Activated T-helper 2 cell treated with anti-CD3 and anti-CD28 coated beads, Interferon-gamma antibody, Interleukin-2, Interleukin-4, amounts not matched to agents 10 μg/mL and 5 μg/mL and 100 μg/mL, durations not matched to agents 14 hours and 24 hours and 36 hours (primary cell): ENCODE measurements around the gene DNAH17. TPM values are rescaled to one million over a fixed set of nuclear protein-coding genes. Genes with fewer than 3 reads are reported as not detected.
"Not testable (repeated sequence)": the region's sequence is repeated elsewhere in the genome, so short reads cannot be mapped to it uniquely, and the experiment has no call there.

ENCODE experiments used
- DNase-seq: peaks from one replicate; pipeline ENCODE4 v3.0.0; 2021; ENCODE audit warnings: low spot score
- H3K27ac Mint-ChIP-seq: one replicate; pipeline ENCODE4 v1.8.0; 2021; ENCODE audit warnings: mixed read lengths
- H3K27me3 Mint-ChIP-seq: one replicate; pipeline ENCODE4 v1.8.0; 2021; ENCODE audit warnings: low read depth, mixed read lengths
- H3K36me3 Mint-ChIP-seq: one replicate; pipeline ENCODE4 v1.8.0; 2021; ENCODE audit warnings: low read depth, mixed read lengths
- H3K4me1 Mint-ChIP-seq: one replicate; pipeline ENCODE4 v1.8.0; 2021; ENCODE audit warnings: low read depth, mixed read lengths
- H3K4me3 Mint-ChIP-seq: one replicate; pipeline ENCODE4 v1.8.0; 2021; ENCODE audit warnings: low read depth, mild to moderate bottlenecking, moderate library complexity, mixed read lengths
- H3K9me3 Mint-ChIP-seq: one replicate; pipeline ENCODE4 v1.8.0; 2021; ENCODE audit warnings: mixed read lengths
- intact Hi-C: fragments of 100-400 bp; cut with micrococcal nuclease; formaldehyde crosslinking; loops from one replicate; pipeline ENCODE4 v1.15.1; 2023
- total RNA-seq: library from RNA; stranded (reverse); gene quantifications from 2 replicates; pipeline ENCODE4 v1.2.3, GENCODE V29; 2022

Gene DNAH17
- total RNA-seq, 1 donor from 2014 or later: 0.30 TPM

DNA sequence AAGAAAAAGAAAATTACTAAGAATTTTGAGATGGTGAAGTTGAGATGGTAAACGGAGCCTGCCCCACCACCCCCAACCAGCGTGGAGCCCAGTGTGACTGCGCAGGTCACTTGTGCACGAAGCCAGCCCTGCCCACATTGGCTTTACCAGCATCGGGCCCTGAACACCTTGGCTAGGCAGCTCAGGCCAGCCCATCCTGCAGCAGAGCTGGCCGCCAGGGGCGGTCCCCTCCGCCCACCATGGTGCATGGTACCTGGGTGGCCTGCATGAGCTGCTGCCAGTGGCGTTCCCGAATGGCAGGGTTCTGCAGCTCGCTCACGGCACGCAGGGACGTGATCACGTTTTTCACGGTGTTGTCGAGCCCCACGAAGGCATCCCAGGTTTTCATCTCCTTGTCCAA is 62.7 kb downstream of the DNAH17 start:
- intact Hi-C loops: no loop called here
- H3K9me3 Mint-ChIP-seq: no peaks in the 10 kb centered on the region
- H3K4me3 Mint-ChIP-seq: no peak overlapping the region
- no peak overlapping the region for H3K27ac Mint-ChIP-seq
- no peaks in the 10 kb centered on the region for H3K36me3 Mint-ChIP-seq
- DNase-seq: no peak
- peaks cover 12% of the 10 kb centered on the region for H3K27me3 Mint-ChIP-seq
- no peaks in the 10 kb centered on the region for H3K4me1 Mint-ChIP-seq

DNA sequence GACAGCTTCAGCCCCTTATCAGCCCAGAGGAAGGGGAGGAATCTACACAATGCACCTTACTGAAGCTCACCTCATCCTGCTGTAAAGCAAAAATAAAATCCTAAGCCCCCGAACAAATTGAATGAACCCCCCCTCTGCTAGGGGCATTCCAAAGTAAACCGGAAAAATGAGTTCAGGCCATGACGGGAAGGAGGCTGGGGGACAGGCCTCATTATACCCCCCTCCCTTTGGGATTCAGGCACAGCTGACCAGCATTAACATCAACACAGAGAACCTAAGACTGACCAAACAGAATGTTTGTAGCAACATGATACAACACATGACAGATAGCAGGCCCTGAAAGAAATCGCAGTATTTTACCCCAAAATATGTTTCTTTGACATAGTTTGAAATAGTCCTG is 64.2 kb downstream of the DNAH17 start:
- Mint-ChIP-seq H3K4me3 (no peak overlapping the region), H3K9me3 (no peaks in the 10 kb centered on the region), H3K36me3 (no peaks in the 10 kb centered on the region), H3K27ac (no peak overlapping the region), H3K27me3 (peaks cover 5% of the 10 kb centered on the region), H3K4me1 (no peaks in the 10 kb centered on the region)
- DNase-seq: no peak
- intact Hi-C loops: no loop called here

DNA sequence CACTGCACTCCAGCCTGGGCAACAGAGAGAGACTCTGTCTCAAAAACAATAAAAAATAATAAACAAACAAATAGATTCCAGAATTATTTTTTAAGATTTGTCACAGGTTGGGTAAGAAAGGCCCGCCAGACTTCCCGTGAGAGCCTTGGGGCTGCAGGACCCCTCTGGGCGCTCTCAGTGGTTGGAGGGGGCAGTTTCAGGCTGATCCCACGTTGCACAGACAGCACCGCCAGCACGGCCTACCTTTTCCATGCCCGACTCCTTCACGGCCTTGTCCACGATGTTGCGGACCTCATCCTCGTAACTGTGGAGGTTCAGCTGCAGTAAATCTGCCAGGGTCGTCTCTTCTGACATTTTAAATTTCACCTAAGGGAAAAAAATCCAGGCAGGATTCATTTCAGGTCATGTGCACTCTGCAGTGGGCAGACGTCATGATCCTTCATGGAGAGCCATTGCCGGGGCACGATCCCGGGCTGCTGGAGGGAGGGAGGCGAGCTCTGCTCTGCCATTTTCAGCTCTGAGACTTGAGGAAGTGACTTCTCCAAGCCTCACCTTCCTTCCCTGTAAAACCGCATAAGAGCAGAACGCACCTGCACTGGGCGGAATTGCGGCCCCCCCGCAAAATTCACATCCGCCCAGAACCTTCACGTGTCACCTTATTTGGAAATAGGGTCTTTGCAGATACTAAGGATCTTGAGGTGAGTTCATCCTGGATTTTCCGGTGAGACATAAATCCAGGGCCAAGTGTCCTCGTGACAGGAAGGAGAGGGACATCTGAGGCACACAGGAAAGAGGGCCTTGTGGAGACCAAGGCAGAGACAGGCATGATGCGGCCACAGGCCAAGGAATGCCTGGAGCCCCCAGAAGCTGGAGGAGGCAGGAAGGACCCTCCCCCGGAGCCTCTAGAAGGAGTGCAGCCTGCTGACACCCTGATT is 66.8 kb downstream of the DNAH17 start:
- H3K4me1 Mint-ChIP-seq: no peaks in the 10 kb centered on the region
- no peaks in the 10 kb centered on the region for H3K36me3 Mint-ChIP-seq
- H3K27ac Mint-ChIP-seq: no peak overlapping the region
- H3K9me3 Mint-ChIP-seq: no peaks in the 10 kb centered on the region
- intact Hi-C loops: no loop called here
- no peak for DNase-seq
- H3K27me3 Mint-ChIP-seq: no peaks in the 10 kb centered on the region
- H3K4me3 Mint-ChIP-seq: no peak overlapping the region

DNA sequence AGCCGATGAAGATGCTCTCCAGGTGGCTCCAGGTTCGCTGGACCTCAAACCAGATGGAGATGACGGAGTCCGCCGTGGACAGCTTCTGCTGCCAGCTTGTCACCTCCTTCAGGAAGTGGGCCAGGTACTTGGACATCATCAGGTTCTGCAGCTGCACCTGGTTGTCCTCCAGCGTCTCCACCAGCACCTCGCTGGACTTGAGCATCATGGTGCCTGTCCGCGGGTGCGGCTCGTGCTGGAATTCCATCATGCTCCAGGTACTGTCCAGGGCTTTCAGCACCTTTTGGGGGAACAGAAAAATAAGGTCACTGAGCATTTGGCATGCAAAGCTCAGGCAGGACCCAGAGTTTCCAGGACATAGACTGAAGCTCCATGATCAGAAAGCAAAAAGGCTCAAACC is 69.7 kb downstream of the DNAH17 start:
- Mint-ChIP-seq H3K36me3 (no peaks in the 10 kb centered on the region), H3K27ac (no peak overlapping the region), H3K4me3 (no peak overlapping the region), H3K27me3 (no peaks in the 10 kb centered on the region), H3K9me3 (no peaks in the 10 kb centered on the region), H3K4me1 (no peaks in the 10 kb centered on the region)
- no peak for DNase-seq
- intact Hi-C loops: no loop called here

DNA sequence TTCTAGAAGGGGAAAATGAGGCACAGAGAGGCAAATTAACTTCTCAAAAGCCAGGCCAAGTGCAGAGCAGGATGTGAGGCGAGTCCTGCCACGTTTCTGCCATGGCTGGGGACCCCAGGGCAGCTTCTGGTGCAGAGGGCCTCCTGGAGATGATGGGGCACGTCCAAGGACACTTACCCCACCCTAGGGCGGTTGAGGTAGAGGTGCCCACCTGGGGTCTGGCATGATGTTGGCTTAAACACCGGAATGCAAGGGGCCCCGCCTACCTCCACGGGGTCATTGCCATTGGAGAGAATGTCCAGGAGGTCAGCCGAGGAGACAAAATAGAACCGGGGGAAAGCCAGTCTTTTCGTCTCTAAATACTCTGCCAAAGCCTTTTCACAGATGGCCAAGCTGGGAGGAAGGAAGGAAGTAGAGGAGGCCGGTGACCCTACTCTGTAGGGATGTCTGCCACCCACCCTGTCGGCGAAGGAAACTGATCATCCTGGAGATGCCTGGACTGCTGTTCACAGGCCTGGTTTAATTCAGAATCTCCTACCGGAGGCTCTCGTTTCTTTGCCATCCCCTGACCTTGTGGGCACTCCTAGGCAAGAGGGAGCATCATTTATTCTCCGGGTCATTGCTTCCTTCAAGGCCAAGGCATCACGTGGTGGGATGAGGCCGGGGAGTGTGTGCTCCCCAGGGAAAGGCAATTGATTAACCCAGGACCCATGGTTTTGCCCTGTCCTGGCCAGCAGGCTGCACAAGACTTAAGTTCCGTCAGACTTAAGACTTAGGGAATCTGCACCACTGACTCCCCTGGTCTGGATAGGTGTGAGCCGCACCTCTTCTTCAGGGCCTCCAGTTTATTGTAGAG is 70.5 kb downstream of the DNAH17 start:
- Mint-ChIP-seq H3K4me3 (no peak overlapping the region), H3K27ac (no peak overlapping the region), H3K4me1 (no peaks in the 10 kb centered on the region), H3K36me3 (no peaks in the 10 kb centered on the region), H3K27me3 (no peaks in the 10 kb centered on the region), H3K9me3 (no peaks in the 10 kb centered on the region)
- DNase-seq: no peak
- intact Hi-C loops: no loop called here

DNA sequence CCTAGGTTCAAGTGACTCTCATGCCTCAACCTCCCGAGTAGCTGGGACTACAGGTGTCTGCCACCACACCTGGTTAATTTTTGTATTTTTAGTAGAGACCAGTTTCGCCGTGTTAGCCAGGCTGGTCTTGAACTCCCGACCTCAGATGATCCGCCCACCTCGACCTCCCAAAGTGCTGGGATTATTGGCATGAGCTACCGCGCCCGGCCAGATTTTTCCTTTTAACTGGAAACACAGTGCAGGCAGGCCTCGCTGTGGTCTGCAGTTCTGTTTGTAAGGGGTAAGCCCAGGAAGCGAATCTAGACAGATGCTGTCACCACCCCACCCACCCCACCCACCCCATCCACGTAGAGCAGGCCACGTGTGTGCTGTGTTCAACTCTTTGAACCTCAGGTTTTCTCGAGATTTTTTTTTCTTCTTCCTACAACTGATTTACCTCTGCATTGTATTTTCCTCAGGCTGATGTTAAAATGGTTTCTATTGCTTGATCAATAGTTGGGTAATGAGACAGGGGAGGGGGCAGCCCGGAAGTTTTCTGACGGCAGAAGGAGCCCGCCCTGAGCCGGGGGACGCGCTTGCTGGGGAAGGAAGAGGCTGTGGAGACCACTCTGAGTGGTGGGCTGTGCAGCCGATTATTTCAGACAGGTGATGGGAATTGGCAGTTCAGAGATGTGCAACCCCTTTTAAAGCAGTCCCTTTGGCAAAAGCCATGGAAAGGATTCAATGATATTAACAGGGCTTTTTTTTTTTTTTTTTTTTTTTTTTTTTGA is 72.9 kb downstream of the DNAH17 start:
- Mint-ChIP-seq H3K27me3 (no peaks in the 10 kb centered on the region), H3K36me3 (no peaks in the 10 kb centered on the region), H3K9me3 (no peaks in the 10 kb centered on the region), H3K27ac (no peak overlapping the region), H3K4me1 (no peaks in the 10 kb centered on the region), H3K4me3 (no peak overlapping the region)
- intact Hi-C loops: no loop called here
- DNase-seq: no peak

DNA sequence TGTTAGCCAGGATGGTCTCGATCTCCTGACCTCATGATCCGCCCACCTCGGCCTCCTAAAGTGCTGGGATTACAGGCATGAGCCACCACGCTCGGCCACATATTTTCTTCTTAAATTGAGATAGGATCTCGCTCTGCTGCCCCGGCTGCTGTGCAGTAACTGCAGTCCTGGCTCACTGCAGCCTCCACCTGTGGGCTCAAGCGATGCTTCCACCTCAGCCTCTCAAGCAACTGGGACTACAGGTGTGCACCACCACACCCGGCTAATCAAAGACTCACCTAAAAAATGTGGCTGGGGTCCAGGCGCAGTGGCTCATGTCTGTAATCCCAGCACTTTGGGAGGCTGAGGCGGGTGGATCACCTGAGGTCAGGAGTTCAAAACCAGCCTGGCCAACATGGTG is 73.8 kb downstream of the DNAH17 start:
- H3K9me3 Mint-ChIP-seq, DNase-seq, H3K27ac Mint-ChIP-seq, H3K4me3 Mint-ChIP-seq, H3K4me1 Mint-ChIP-seq, intact Hi-C loops, H3K27me3 Mint-ChIP-seq, H3K36me3 Mint-ChIP-seq: not testable (repeated sequence)

DNA sequence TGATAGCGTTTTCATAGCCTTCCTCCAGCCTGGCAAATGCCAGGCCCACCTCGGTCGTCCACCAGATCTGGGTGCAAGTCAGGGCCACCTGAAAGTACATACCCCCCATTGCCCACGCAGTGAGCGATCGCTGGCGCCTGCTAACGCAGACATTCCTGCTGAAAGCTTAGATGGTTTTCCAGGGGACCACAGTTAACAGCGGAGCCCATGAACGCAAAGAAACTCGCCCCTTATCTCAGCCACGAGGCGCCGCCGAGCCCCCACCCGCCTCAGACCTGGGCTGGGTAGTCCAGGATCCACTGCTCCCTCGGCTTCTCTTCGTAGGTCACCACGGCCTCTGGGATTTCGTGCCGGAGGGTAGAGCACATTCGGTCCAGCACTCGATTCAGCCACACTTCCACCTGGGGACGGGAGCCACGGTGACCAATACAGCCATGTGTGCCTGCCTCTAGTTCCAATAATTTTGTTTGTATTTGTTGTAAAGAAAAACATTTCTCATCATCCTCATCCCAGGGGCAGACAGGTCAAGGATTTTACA is 74.5 kb downstream of the DNAH17 start:
- Mint-ChIP-seq H3K4me1 (no peaks in the 10 kb centered on the region), H3K27me3 (no peaks in the 10 kb centered on the region), H3K4me3 (no peak overlapping the region), H3K27ac (no peak overlapping the region), H3K36me3 (no peaks in the 10 kb centered on the region), H3K9me3 (no peaks in the 10 kb centered on the region)
- intact Hi-C loops: no loop called here
- DNase-seq: no peak

DNA sequence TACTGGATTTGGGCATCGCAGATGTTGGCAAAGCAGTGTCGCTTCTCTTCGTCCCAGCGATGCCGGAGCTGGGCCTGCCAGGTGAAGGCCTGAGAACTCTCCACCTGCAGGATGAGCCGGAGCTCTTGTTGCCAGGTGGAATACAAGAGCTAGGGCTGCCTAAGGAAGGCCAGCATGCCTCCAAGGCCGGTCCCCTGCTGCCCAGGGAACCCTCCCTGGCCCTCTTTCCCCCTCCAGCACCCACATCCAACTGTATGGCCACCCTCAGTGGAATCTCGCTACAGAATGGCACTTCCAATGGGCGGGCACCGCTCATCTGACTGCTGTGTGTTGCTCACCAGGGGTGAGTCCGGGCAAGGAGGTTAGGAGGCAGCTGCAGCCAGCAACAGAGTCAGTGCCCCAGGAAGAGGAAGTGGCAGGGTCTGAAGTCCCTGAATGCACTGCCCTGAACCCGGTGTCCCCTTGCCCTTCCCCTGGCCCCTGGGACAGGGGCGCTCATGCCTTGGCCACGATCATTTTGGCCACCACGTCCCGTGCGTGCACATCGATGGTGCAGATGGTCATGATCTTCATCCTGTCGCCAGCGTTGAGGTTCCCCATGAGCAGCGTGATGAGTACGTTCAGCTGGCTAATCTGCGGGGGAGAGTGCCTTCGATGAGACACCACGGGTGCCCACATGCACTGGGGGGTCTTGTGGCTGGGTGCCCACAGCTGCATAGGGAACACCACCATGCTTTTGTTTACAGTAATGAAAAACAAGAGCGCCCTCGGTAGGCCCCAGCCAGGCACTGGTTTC is 75.8 kb downstream of the DNAH17 start:
- H3K36me3 Mint-ChIP-seq: no peaks in the 10 kb centered on the region
- H3K27ac Mint-ChIP-seq: no peak overlapping the region
- H3K9me3 Mint-ChIP-seq: no peaks in the 10 kb centered on the region
- H3K4me1 Mint-ChIP-seq: no peaks in the 10 kb centered on the region
- intact Hi-C loops: no loop called here
- no peak overlapping the region for H3K4me3 Mint-ChIP-seq
- H3K27me3 Mint-ChIP-seq: no peaks in the 10 kb centered on the region
- DNase-seq: no peak

DNA sequence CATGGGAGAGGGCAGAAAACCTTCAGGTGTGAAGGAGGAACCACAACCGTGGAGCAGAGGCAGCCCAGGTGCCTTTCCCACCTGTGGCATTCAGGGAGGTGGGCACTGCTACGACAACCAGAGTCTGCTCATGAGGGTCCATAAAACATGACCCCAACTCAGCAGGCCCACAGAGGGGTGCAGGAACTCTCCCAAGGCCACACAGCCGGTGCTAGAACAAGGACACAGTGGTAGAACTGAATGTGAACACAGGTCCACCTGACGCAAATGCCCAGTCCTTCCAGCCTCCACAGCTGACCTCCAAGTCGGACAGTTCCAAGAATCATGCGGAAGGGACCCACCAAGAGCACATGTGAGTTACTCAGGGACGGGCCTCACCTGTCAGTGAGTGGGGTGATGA is 76.4 kb downstream of the DNAH17 start:
- no peak overlapping the region for H3K27ac Mint-ChIP-seq
- intact Hi-C loops: no loop called here
- no peaks in the 10 kb centered on the region for H3K36me3 Mint-ChIP-seq
- H3K9me3 Mint-ChIP-seq: no peaks in the 10 kb centered on the region
- H3K4me3 Mint-ChIP-seq: no peak overlapping the region
- H3K27me3 Mint-ChIP-seq: no peaks in the 10 kb centered on the region
- no peak for DNase-seq
- H3K4me1 Mint-ChIP-seq: no peaks in the 10 kb centered on the region

DNA sequence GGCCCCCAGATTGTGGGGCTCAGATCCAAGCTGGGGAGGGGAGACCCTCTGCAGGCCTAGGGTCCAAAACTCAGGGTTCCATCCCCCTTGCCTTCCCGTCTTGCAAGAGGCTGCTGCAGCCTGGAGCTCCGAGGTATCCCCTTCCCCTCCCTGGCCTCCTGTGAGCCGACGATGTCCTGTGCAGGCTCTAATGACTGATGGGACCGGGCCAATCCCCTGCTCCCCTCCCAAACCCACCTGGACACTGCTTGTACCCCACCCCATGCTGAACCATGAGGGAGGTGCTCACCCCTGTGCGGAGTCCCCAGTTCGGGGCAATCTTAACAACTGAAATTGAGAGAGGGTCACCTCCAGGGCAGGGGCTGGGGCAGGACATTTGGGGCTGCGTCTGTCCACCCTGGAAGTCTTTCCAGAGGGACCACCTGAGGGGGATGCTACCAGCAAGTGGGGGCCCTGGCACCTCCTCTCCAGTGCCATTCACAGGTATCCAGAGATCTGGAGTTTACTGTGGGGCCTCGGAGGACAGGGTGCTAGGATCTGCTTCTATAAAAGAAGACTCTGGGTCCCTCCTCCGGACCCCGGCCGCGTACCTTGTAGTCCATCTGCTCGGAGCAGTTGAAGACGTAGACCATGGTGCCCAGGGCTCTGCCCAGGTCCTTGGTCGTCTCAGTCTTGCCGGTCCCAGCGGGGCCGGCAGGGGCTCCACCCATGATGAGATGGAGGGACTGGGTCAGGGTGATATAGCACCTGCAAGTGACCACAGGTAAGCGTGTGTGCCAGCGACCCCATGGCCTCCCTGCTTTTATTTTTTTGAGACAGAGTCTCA is 77.3 kb downstream of the DNAH17 start:
- DNase-seq: no peak
- intact Hi-C loops: loop anchor here (5.0 kb wide), 1 partner anchor 342 kb away; the partner anchor contains the start of gene USP36
- H3K27ac Mint-ChIP-seq: no peak overlapping the region

More for the DNA sequence above, 77.3 kb downstream of the DNAH17 start:
- no peaks in the 10 kb centered on the region for H3K4me1 Mint-ChIP-seq
- no peaks in the 10 kb centered on the region for H3K36me3 Mint-ChIP-seq
- H3K27me3 Mint-ChIP-seq: no peaks in the 10 kb centered on the region
- H3K9me3 Mint-ChIP-seq: no peaks in the 10 kb centered on the region
- no peak overlapping the region for H3K4me3 Mint-ChIP-seq
